A673 (cell line): ENCODE results near the gene SPATS2. TPM values are rescaled to one million over a fixed set of nuclear protein-coding genes. Genes with fewer than 3 reads are reported as not detected.
A peak's percentile ranks its signal among the peaks of the same experiment; 100 is the strongest.

ENCODE experiments used
- BruUV-seq: library from RNA; stranded (reverse); fragments of 400-500 nt; replicated peaks from 2 replicates; lab custom pipeline; 2021; lab: Mats Ljungman, UMichigan
- CTCF ChIA-PET: fragments of 300-600 bp; sonication (Branson Sonifier 250); formaldehyde crosslinking; loops from one replicate; lab custom pipeline; 2022; ENCODE audit warnings: antibody characterized with exemption; lab: Charles Lee
- POLR2A ChIA-PET: fragments of 300-600 bp; sonication (Branson Sonifier 250); formaldehyde crosslinking; loops from one replicate; lab custom pipeline; 2022; ENCODE audit warnings: antibody characterized with exemption; ENCODE audit not compliant: low non-redundant PET; lab: Charles Lee
- DNase-seq: peaks from one replicate; pipeline ENCODE4 v3.0.0-alpha.2; 2015; ENCODE audit warnings: low spot score
- H3K27ac ChIP-seq: fragments of 200-600 bp; sonication (generic); 2 replicates; pipeline ENCODE4 v1.5.1; 2016; ENCODE audit warnings: mixed run types, low read depth, mild to moderate bottlenecking, mixed read lengths, antibody characterized with exemption, low read length; ENCODE audit not compliant: poor library complexity, severe bottlenecking
- H3K27me3 ChIP-seq: fragments of 200-600 bp; sonication (generic); replicated peaks from 2 replicates; pipeline ENCODE4 v1.6.1; 2017; ENCODE audit warnings: mixed run types, low read depth, mild to moderate bottlenecking, mixed read lengths, antibody characterized with exemption, low read length; ENCODE audit not compliant: insufficient read depth, poor library complexity
- H3K36me3 ChIP-seq: fragments of 200-600 bp; sonication (generic); 2 replicates; pipeline ENCODE4 v1.6.1; 2016; ENCODE audit warnings: mixed run types, mild to moderate bottlenecking, mixed read lengths, antibody characterized with exemption, low read length; ENCODE audit not compliant: insufficient read depth, poor library complexity, severe bottlenecking
- H3K4me1 ChIP-seq: fragments of 200-600 bp; sonication (generic); 2 replicates; pipeline ENCODE4 v1.6.1; 2017; ENCODE audit warnings: mixed run types, mild to moderate bottlenecking, mixed read lengths, antibody characterized with exemption, low read length; ENCODE audit not compliant: insufficient read depth, poor library complexity, severe bottlenecking
- H3K4me3 ChIP-seq: fragments of 200-600 bp; sonication (generic); 2 replicates; pipeline ENCODE4 v1.5.1; 2016; ENCODE audit warnings: low read depth, mixed run types, mild to moderate bottlenecking, mixed read lengths, low read length; ENCODE audit not compliant: poor library complexity, severe bottlenecking
- H3K9me3 ChIP-seq: fragments of 200-600 bp; sonication (generic); 2 replicates; pipeline ENCODE4 v1.6.1; 2016; ENCODE audit warnings: mixed run types, low read depth, mild to moderate bottlenecking, mixed read lengths, antibody characterized with exemption, low read length; ENCODE audit not compliant: poor library complexity, severe bottlenecking
- CTCF ChIP-seq: fragments of 300-800, 200-600 bp; sonication (generic); conservative IDR thresholded peaks from 2 replicates; pipeline ENCODE4 v1.5.1; 2017; ENCODE audit warnings: low read depth, mild to moderate bottlenecking, antibody characterized with exemption, low read length, moderate library complexity, mixed read lengths
- EZH2 ChIP-seq: fragments of 200-600 bp; sonication (generic); IDR thresholded peaks from 2 replicates; pipeline ENCODE4 v1.6.1; 2017; ENCODE audit warnings: borderline replicate concordance, low read depth, mild to moderate bottlenecking, mixed read lengths, antibody characterized with exemption, low read length; ENCODE audit not compliant: poor library complexity, severe bottlenecking
- intact Hi-C: fragments of 100-400 bp; cut with micrococcal nuclease; formaldehyde crosslinking; loops from one replicate; pipeline ENCODE4 v1.10.0; 2022; ENCODE audit not compliant: unreplicated experiment
- total RNA-seq: library from RNA; stranded (reverse); gene quantifications from 2 replicates; pipeline ENCODE4 v1.2.3, GENCODE V29; 2021

Gene SPATS2
- total RNA-seq, 1 experiment from 2014 or later, result 82.8 TPM

DNA sequence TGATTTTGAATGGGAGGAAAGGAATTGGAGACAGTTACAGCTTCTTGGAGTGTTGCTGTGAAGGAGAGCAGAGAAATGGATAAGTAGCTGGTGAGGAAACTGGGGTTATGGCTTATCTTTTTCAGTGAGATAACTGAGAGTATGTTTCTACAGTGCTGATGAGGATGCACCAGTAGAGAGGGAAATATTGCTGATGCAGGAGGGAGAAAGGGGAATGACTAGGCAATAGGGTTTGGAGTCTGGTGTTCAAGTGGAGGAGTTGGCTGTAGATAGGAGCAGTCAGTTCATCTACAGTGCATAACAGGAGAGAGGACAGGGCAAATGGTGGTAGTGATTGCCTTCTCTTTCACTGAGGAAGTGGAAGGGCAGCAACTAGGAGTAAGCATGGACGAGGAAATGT is 33.0 kb downstream of the SPATS2 start:
- Histone ChIP-seq H3K4me1 (peaks cover 5% of the 10 kb centered on the region), H3K27ac (no peak overlapping the region), H3K36me3 (no peaks in the 10 kb centered on the region), H3K4me3 (no peak overlapping the region), H3K27me3 (no peaks in the 10 kb centered on the region), H3K9me3 (no peaks in the 10 kb centered on the region)
- intact Hi-C loops, result no loop called here
- no peak for DNase-seq
- CTCF ChIA-PET, result no interaction called here
- no peak for TF ChIP-seq EZH2
- TF ChIP-seq CTCF, result no peak
- BruUV-seq, result no TSS peak
- POLR2A ChIA-PET, result no interaction called here

- TF ChIP-seq CTCF, result no peak
- TF ChIP-seq EZH2, result no peak
- POLR2A ChIA-PET, result interaction anchor here (0.6 kb wide), 1 partner anchor 123 kb away, joined by 3 read pairs; no protein-coding TSS in a partner anchor
- peaks cover 5% of the 10 kb centered on the region for H3K4me1 ChIP-seq
- DNase-seq, result peak; percentile 11
- CTCF ChIA-PET, result no interaction called here
- no peak overlapping the region for H3K27ac ChIP-seq
- no TSS peak for BruUV-seq
- intact Hi-C loops, result no loop called here
- H3K27me3 ChIP-seq, result no peaks in the 10 kb centered on the region
- H3K9me3 ChIP-seq, result no peaks in the 10 kb centered on the region
- no peak overlapping the region for H3K4me3 ChIP-seq
- H3K36me3 ChIP-seq, result no peaks in the 10 kb centered on the region
Measured at GRCh38 chr12:49403971-49404450, 36.7 kb downstream of the SPATS2 start.

DNA sequence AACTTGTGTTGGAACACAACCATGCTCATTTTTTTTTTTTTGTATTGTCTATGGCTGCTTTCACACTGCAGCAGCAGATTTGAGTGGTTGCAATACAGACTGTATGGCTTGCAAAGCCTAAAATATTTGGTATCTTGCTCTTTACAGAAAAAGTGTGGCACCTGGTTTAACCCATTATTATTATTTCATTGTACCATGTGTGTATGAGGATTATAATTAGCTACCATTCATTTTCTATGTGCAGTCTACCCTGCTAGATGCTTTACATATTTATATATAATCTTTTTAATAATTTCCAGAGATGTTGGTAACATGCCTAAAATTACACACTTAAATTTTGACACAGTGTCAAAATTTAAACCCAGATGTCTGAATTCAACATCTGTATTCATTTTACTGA is 37.7 kb downstream of the SPATS2 start:
- no peaks in the 10 kb centered on the region for H3K9me3 ChIP-seq
- ChIA-PET CTCF (no interaction called here), POLR2A (no interaction called here)
- H3K27ac ChIP-seq, result no peak overlapping the region
- no peak overlapping the region for H3K4me3 ChIP-seq
- no peak for DNase-seq
- H3K4me1 ChIP-seq, result peaks cover 5% of the 10 kb centered on the region
- no peaks in the 10 kb centered on the region for H3K27me3 ChIP-seq
- BruUV-seq, result no TSS peak
- no peaks in the 10 kb centered on the region for H3K36me3 ChIP-seq
- intact Hi-C loops, result no loop called here
- no peak for TF ChIP-seq EZH2
- no peak for TF ChIP-seq CTCF
